Measurements from ENCODE around the gene TBC1D4. TPM values are rescaled to one million over a fixed set of nuclear protein-coding genes. Genes with fewer than 3 reads are reported as not detected.

TBC1D4 gene
- total RNA-seq, 1 experiment from 2014 or later = 19.5 TPM

DNA sequence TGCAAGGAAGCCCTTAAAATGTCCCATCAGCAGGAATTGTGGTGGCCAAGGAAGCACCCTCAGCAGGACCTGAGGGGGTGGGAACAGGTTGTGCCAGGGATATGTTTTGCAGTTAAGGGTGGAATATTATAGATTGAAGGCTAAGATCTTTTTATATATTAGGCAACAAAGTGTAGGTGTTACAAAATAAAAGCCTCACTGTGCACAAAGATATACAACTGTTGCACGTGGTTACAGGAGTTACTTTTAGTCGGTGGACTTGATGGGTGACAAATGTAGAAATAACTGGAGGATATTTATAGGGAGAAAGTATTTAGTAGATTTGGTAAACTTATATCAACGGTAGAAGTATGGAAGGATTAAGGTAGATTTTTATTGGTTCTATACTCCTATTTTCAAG, 35.1 kb downstream of the TBC1D4 start:
- ChIA-PET CTCF (no interaction called here), POLR2A (ENCODE audit: unreplicated experiment) (no interaction called here)

DNA sequence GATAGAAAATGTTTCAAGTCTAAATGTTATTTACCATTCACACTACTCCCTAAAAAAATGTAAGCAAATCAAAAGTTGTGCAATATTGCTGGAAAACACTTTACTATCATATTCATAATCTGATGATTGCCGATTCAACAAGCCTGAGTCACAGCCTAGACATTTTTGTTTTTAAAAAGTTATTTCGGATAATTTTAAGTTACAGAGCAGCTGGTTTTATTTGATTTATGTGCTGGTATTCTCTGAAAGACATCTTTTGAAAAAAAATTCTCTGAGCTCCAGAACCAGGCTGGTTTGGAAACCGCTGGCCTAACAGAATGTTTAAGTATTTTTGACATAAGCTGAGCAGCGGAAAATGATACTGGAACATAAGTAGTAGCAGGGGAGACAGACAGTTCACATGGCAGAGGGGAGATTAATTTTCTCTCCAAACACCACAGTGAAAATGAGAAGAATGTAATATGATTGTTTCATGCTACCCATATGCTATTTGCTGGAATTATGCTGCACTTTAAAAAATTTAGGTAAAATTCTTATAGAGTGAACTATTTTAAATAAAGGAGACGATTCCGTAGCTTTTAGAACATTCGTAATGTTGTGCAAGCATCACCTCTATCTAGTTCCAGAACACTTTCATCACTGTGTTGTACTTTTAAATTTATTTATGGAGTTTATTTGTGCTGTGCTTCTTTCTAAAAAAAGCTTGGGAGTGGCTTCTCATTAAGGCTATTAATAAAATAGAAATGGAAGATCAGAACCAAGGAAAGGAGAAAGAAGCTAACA, 36.1 kb downstream of the TBC1D4 start:
- ChIA-PET CTCF (no interaction called here), POLR2A (ENCODE audit: unreplicated experiment) (no interaction called here)
- Histone ChIP-seq H2AFZ (no peak overlapping the region), H3K4me3 (no peak overlapping the region), H3K27me3 (ENCODE audit: insufficient read depth, low read depth) (no peaks in the 10 kb centered on the region), H3K4me2 (peak overlapping the region; percentile 24; the same call in 1 of the 2 replicates), H3K9me3 (ENCODE audit: insufficient read depth, low read depth) (no peaks in the 10 kb centered on the region), H4K20me1 (ENCODE audit: insufficient read depth) (no peaks in the 10 kb centered on the region), H3K9me2 (ENCODE audit: insufficient read depth) (no peaks in the 10 kb centered on the region), H3F3A (ENCODE audit: insufficient read depth, low read depth) (no peaks in the 10 kb centered on the region), H3K36me3 (ENCODE audit: low read depth) (no peaks in the 10 kb centered on the region), H3K27ac (no peak overlapping the region), H3K4me1 (replicated peaks; ENCODE audit: insufficient read depth) (peaks cover 5% of the 10 kb centered on the region; the same call in 1 of the 2 replicates), H3K79me2 (ENCODE audit: low read depth) (0 out of 2 replicates have a peak, but pooled peaks cover 3% of the 10 kb centered on the region)
- TF ChIP-seq, protein P1, sequence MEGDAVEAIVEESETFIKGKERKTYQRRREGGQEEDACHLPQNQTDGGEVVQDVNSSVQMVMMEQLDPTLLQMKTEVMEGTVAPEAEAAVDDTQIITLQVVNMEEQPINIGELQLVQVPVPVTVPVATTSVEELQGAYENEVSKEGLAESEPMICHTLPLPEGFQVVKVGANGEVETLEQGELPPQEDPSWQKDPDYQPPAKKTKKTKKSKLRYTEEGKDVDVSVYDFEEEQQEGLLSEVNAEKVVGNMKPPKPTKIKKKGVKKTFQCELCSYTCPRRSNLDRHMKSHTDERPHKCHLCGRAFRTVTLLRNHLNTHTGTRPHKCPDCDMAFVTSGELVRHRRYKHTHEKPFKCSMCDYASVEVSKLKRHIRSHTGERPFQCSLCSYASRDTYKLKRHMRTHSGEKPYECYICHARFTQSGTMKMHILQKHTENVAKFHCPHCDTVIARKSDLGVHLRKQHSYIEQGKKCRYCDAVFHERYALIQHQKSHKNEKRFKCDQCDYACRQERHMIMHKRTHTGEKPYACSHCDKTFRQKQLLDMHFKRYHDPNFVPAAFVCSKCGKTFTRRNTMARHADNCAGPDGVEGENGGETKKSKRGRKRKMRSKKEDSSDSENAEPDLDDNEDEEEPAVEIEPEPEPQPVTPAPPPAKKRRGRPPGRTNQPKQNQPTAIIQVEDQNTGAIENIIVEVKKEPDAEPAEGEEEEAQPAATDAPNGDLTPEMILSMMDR (conservative IDR thresholded peaks at IDR 0.05) = no peak
- no peak for TF ChIP-seq EZH2 (IDR thresholded peaks at IDR 0.05; ENCODE audit: low read depth)
- DNase-seq = peak in 1 of 2 experiments; percentile 57
- intact Hi-C loops (cut with micrococcal nuclease; ENCODE audit: unreplicated experiment) = no loop called here
- BruUV-seq (replicated peaks) = no TSS peak

More for the DNA sequence above, 35.1 kb downstream of the TBC1D4 start:
- no peaks in the 10 kb centered on the region for H3F3A ChIP-seq (ENCODE audit: insufficient read depth, low read depth)
- peaks cover 5% of the 10 kb centered on the region; the same call in 1 of the 2 replicates for H3K4me1 ChIP-seq (replicated peaks; ENCODE audit: insufficient read depth)
- DNase-seq = no peak
- TF ChIP-seq EZH2 (IDR thresholded peaks at IDR 0.05; ENCODE audit: low read depth) = no peak
- TF ChIP-seq, protein P1 (conservative IDR thresholded peaks at IDR 0.05) = no peak
- H4K20me1 ChIP-seq (ENCODE audit: insufficient read depth) = no peaks in the 10 kb centered on the region
- no peak overlapping the region for H3K27ac ChIP-seq
- H3K9me2 ChIP-seq (ENCODE audit: insufficient read depth) = no peaks in the 10 kb centered on the region
- no peaks in the 10 kb centered on the region for H3K36me3 ChIP-seq (ENCODE audit: low read depth)
- H2AFZ ChIP-seq = no peak overlapping the region
- H3K79me2 ChIP-seq (ENCODE audit: low read depth) = peaks cover 4% of the 10 kb centered on the region; the same call in 1 of the 2 replicates
- no peaks in the 10 kb centered on the region for H3K27me3 ChIP-seq (ENCODE audit: insufficient read depth, low read depth)
- no TSS peak for BruUV-seq (replicated peaks)
- no peak overlapping the region for H3K4me3 ChIP-seq
- no peaks in the 10 kb centered on the region for H3K9me3 ChIP-seq (ENCODE audit: insufficient read depth, low read depth)
- intact Hi-C loops (cut with micrococcal nuclease; ENCODE audit: unreplicated experiment) = no loop called here
- H3K4me2 ChIP-seq = no peak overlapping the region

DNA sequence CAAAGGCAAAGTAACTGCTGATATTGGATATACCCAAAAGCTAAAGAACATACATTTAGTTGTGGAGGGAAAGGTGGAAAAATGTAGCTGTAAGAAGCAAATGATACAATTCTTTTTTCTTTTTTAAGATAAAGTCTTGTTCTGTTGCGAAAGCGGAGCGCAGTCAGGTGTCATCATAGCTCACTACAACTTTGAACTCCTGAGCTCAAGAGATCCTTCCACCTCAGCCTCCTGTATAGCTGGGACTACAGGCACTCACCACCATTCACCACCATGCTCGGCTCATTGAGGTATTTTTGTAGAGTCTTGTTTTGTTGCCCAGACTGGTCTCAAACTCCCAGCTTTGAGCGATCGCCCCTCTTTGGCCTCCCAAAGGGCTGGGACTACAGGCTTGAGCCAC, 38.0 kb downstream of the TBC1D4 start:
- H3K4me1 ChIP-seq (replicated peaks; ENCODE audit: insufficient read depth) = peaks cover 5% of the 10 kb centered on the region; the same call in 1 of the 2 replicates
- H3K4me2 ChIP-seq = no peak overlapping the region
- H3K9me3 ChIP-seq (ENCODE audit: insufficient read depth, low read depth) = no peaks in the 10 kb centered on the region
- no peaks in the 10 kb centered on the region for H3K27me3 ChIP-seq (ENCODE audit: insufficient read depth, low read depth)
- 0 out of 2 replicates have a peak, but pooled peaks cover 3% of the 10 kb centered on the region for H3K79me2 ChIP-seq (ENCODE audit: low read depth)
- no peaks in the 10 kb centered on the region for H3K36me3 ChIP-seq (ENCODE audit: low read depth)
- no TSS peak for BruUV-seq (replicated peaks)
- no peak for DNase-seq
- POLR2A ChIA-PET (ENCODE audit: unreplicated experiment) = interaction anchor here (0.5 to 0.6 kb wide), 2 partner anchors 28 to 306 kb away, joined by 4 read pairs; no protein-coding TSS in a partner anchor
- H4K20me1 ChIP-seq (ENCODE audit: insufficient read depth) = no peaks in the 10 kb centered on the region
- H3K9me2 ChIP-seq (ENCODE audit: insufficient read depth) = no peaks in the 10 kb centered on the region
- CTCF ChIA-PET = no interaction called here
- no peaks in the 10 kb centered on the region for H3F3A ChIP-seq (ENCODE audit: insufficient read depth, low read depth)
- no peak overlapping the region for H2AFZ ChIP-seq
- H3K27ac ChIP-seq = no peak overlapping the region
- no peak overlapping the region for H3K4me3 ChIP-seq
- intact Hi-C loops (cut with micrococcal nuclease; ENCODE audit: unreplicated experiment) = no loop called here
- no peak for TF ChIP-seq EZH2 (IDR thresholded peaks at IDR 0.05; ENCODE audit: low read depth)
- TF ChIP-seq, protein P1 (conservative IDR thresholded peaks at IDR 0.05) = no peak
